D721Med (cell line): Measurements from ENCODE around the gene HDAC4.
"Not testable (repeated sequence)": the region's sequence is repeated elsewhere in the genome, so short reads cannot be mapped to it uniquely, and the experiment has no call there.

ENCODE experiments used
- DNase-seq: peaks from one replicate; pipeline ENCODE4 v3.0.0; 2011; ENCODE audit warnings: low spot score; ENCODE audit not compliant: insufficient read length
- FAIRE-seq: peaks from 2 replicates; lab custom pipeline; 2011; peaks lifted over from hg19 to GRCh38; lab: Jason Lieb, UNC
- TF ChIP-seq, protein P1 (sequence below): IDR thresholded peaks from 2 replicates; pipeline ENCODE4 v1.5.1; 2012; ENCODE audit warnings: mild to moderate bottlenecking, control low read depth; ENCODE audit not compliant: insufficient read depth; ENCODE audit errors: missing control alignments

Gene HDAC4

GRCh38 chr2:239283961-239284795, 116.6 kb downstream of the HDAC4 start:
- TF ChIP-seq, protein P1, sequence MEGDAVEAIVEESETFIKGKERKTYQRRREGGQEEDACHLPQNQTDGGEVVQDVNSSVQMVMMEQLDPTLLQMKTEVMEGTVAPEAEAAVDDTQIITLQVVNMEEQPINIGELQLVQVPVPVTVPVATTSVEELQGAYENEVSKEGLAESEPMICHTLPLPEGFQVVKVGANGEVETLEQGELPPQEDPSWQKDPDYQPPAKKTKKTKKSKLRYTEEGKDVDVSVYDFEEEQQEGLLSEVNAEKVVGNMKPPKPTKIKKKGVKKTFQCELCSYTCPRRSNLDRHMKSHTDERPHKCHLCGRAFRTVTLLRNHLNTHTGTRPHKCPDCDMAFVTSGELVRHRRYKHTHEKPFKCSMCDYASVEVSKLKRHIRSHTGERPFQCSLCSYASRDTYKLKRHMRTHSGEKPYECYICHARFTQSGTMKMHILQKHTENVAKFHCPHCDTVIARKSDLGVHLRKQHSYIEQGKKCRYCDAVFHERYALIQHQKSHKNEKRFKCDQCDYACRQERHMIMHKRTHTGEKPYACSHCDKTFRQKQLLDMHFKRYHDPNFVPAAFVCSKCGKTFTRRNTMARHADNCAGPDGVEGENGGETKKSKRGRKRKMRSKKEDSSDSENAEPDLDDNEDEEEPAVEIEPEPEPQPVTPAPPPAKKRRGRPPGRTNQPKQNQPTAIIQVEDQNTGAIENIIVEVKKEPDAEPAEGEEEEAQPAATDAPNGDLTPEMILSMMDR, result no peak
- FAIRE-seq (no peak), DNase-seq (no peak)

DNA sequence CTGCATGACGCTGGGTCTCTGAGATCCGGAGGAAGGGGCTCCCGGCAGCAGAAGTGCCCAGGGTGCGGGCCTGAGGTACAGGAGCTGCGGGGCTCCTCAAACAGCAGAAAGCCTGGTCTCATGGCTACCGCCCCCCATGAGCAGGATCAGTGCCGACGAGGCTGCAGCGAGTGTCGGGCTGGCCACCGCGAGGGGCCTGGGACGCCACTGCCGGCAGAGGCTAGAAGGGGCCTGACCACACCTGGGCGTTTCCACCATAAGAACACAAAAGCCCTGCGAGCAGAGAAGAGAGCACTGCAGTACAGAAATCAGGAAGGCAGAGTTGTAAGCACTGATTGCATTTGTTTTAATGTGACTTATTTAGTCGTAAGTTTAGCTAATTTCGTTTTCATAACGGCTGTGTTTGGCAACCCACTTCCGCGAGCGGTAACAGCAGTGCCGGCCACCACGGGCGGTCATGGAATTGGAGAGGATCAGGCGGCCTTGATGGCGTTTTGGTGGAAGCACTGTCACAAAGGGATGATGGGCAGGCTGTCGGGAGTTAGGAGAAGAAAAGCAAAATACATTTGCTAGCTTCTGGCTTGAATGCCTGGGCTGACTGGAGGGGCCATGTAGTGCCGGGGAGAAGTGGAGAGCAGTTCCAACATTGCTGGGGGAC, 117.4 kb downstream of the HDAC4 start:
- FAIRE-seq (no peak), DNase-seq (no peak)
- TF ChIP-seq, protein P1, result no peak

DNA sequence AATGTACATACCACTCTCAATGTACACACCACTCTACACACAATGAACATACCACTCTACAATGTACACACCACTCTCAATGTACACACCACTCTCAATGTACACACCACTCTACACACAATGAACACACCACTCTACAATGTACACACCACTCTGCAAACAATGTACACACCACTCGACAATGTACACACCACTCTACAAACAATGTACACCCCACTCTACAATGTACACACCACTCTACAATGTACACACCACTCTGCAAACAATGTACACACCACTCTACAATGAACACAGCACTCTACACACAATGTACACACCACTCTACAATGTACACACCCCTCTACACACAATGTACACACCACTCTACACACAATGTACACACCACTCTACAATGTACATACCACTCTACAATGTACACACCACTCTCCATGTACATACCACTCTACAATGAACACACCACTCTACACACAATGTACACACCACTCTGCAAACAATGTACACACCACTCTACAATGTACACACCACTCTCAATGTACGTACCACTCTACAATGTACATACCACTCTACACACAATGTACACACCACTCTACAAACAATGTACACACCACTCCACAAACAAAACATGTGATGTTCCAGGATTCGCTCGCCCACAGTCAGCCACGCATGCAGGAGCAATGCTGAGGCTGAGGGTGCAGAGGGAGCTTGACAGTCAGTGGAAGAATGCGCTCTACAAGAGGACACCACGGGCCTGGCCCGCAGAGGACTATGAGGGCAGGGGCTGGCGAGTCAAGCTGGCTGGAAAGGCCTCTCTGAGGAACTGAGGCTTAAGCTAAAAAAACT, 118.2 kb downstream of the HDAC4 start:
- FAIRE-seq (no peak), DNase-seq (no peak)

DNA sequence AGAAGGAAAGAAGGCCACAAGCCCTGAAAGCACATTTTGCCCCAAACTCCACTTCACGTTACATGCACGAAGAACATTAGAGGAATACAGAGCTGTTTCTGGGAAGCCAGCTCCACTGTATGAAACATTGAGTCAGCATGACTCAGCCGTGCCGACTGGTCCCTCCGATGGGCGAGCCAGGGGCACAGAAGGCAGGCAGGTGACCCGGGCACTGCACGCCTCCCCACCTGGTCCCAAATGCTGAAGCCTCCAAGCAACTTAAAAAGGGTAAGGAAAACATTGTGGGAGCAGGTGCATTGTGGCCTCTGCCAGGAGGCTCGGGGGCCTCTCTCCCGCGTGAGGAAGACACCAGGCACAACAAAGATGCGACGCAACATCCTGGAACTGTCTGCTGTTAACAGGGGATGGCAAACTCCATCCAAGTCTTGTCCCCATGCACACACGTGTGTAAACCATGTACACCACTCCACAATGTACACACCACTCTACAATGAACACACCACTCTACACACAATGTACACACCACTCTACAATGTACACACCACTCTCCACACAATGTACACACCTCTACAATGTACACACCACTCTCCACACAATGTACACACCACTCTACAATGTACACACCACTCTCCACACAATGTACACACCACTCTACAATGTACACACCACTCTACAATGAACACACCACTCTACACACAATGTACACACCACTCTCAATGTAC, 120.4 kb downstream of the HDAC4 start:
- not testable (repeated sequence) for DNase-seq, FAIRE-seq

More for the DNA sequence above, 118.2 kb downstream of the HDAC4 start:
- TF ChIP-seq, protein P1, result no peak

DNA sequence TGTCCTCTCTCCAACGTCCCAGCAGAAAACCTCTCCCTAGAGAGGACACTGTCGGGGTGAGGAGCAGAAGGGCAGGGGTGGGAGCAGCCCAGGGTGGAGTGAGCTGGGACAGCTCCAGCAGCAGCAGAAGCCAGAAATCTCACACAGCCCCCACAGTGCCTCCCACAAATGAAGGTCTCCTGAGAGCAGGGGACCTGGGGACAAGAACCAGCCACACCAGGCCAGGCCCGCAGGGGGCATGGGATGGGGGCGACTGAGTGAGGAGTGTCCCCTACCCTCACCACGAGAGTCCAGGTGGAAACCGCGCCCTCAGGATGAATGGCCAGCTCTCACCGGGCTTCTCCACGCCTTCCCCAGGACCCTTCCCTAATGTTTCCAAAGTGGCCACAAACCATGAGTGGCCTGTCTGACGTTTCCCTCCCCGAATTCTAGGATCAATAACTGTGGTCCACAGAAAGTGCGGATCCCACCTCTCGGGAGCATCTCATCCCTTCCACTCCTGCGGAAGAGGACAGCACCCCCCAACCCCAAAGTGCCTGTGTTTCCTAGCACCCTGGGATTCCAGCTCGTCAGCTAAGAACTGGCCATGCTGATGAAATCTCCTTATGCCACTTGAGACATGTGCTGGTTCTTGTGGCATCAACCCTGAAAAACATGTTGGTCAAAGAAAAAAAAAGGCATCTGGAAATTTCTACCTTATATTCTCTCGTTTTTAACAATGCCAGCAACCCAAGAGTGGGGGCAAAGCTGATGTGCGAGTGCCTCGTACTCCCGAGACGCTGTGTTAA, 121.1 kb downstream of the HDAC4 start:
- TF ChIP-seq, protein P1, result no peak
- FAIRE-seq (no peak), DNase-seq (no peak)

- no peak for FAIRE-seq
- TF ChIP-seq, protein P1, result no peak
- no peak for DNase-seq
These were observed 121.9 kb downstream of the HDAC4 start for GRCh38 chr2:239278941-239279365.
